Measurements from ENCODE around the gene IPCEF1.

DNA sequence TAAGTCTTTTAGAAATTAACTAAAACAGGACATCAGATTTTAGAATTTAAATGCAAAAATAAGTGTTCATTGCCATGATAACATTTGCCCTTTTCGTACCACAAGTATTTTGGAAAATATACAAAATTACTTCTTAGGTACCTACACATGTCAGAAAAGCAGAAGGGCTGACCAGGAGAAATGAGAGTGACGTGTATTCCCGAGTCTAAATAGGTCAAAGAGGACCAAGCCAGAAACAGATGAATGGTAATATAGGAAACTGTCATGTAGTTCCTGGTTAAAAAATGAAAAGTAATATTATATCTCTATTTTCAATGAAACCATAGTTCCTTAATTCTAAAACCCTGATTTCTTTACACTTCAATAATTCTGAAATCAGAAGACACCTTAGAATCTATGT is 126.2 kb downstream of the IPCEF1 start:
- TF ChIP-seq, protein P1, sequence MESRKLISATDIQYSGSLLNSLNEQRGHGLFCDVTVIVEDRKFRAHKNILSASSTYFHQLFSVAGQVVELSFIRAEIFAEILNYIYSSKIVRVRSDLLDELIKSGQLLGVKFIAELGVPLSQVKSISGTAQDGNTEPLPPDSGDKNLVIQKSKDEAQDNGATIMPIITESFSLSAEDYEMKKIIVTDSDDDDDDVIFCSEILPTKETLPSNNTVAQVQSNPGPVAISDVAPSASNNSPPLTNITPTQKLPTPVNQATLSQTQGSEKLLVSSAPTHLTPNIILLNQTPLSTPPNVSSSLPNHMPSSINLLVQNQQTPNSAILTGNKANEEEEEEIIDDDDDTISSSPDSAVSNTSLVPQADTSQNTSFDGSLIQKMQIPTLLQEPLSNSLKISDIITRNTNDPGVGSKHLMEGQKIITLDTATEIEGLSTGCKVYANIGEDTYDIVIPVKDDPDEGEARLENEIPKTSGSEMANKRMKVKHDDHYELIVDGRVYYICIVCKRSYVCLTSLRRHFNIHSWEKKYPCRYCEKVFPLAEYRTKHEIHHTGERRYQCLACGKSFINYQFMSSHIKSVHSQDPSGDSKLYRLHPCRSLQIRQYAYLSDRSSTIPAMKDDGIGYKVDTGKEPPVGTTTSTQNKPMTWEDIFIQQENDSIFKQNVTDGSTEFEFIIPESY (IDR thresholded peaks at IDR 0.05), result no peak
- TF ChIP-seq, protein P2, sequence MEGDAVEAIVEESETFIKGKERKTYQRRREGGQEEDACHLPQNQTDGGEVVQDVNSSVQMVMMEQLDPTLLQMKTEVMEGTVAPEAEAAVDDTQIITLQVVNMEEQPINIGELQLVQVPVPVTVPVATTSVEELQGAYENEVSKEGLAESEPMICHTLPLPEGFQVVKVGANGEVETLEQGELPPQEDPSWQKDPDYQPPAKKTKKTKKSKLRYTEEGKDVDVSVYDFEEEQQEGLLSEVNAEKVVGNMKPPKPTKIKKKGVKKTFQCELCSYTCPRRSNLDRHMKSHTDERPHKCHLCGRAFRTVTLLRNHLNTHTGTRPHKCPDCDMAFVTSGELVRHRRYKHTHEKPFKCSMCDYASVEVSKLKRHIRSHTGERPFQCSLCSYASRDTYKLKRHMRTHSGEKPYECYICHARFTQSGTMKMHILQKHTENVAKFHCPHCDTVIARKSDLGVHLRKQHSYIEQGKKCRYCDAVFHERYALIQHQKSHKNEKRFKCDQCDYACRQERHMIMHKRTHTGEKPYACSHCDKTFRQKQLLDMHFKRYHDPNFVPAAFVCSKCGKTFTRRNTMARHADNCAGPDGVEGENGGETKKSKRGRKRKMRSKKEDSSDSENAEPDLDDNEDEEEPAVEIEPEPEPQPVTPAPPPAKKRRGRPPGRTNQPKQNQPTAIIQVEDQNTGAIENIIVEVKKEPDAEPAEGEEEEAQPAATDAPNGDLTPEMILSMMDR (IDR thresholded peaks at IDR 0.05; ENCODE audit: low read depth, low read length, missing input control), result no peak
- no peak for TF ChIP-seq YY1 (IDR thresholded peaks at IDR 0.05)
- TF ChIP-seq JUND (IDR thresholded peaks at IDR 0.05), result no peak
- no peak for TF ChIP-seq TAF1 (conservative IDR thresholded peaks at IDR 0.05)
- no peak for TF ChIP-seq HNF4G (IDR thresholded peaks at IDR 0.05)
- TF ChIP-seq, protein P3, sequence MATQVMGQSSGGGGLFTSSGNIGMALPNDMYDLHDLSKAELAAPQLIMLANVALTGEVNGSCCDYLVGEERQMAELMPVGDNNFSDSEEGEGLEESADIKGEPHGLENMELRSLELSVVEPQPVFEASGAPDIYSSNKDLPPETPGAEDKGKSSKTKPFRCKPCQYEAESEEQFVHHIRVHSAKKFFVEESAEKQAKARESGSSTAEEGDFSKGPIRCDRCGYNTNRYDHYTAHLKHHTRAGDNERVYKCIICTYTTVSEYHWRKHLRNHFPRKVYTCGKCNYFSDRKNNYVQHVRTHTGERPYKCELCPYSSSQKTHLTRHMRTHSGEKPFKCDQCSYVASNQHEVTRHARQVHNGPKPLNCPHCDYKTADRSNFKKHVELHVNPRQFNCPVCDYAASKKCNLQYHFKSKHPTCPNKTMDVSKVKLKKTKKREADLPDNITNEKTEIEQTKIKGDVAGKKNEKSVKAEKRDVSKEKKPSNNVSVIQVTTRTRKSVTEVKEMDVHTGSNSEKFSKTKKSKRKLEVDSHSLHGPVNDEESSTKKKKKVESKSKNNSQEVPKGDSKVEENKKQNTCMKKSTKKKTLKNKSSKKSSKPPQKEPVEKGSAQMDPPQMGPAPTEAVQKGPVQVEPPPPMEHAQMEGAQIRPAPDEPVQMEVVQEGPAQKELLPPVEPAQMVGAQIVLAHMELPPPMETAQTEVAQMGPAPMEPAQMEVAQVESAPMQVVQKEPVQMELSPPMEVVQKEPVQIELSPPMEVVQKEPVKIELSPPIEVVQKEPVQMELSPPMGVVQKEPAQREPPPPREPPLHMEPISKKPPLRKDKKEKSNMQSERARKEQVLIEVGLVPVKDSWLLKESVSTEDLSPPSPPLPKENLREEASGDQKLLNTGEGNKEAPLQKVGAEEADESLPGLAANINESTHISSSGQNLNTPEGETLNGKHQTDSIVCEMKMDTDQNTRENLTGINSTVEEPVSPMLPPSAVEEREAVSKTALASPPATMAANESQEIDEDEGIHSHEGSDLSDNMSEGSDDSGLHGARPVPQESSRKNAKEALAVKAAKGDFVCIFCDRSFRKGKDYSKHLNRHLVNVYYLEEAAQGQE (IDR thresholded peaks at IDR 0.05), result no peak

All from liver (tissue), 3 donors.